H1 (cell line): Measurements from ENCODE around the gene PAPSS2. TPM values are rescaled to one million over a fixed set of nuclear protein-coding genes. Genes with fewer than 3 reads are reported as not detected.
A peak's percentile ranks its signal among the peaks of the same experiment; 100 is the strongest.

Source experiments
- CTCF ChIA-PET: fragments of 300-600 bp; sonication (Branson Sonifier 250); formaldehyde crosslinking; loops from one replicate; lab custom pipeline; 2021; ENCODE audit not compliant: partially characterized antibody; lab: Charles Lee
- POLR2A ChIA-PET: fragments of 300-600 bp; sonication (Branson Sonifier 250); formaldehyde crosslinking; loops from one replicate; lab custom pipeline; 2021; ENCODE audit warnings: inconsistent platforms; ENCODE audit not compliant: partially characterized antibody; lab: Charles Lee
- DNase-seq, 2 experiments: peaks; one replicate each; pipeline versions ENCODE4 v3.0.0 to v3.0.0-alpha.2; 2010 to 2022; ENCODE audit warnings: low spot score in 2 of 2, low read depth in 1 of 2, mixed read lengths in 1 of 2
- FAIRE-seq: peaks from 2 replicates; lab custom pipeline; 2011; peaks lifted over from hg19 to GRCh38; lab: Jason Lieb, UNC
- H2AFZ ChIP-seq: 2 replicates; pipeline ENCODE4 v1.8.1; 2012; ENCODE audit warnings: low read length, inconsistent platforms
- H2AK5ac ChIP-seq: 2 replicates; pipeline ENCODE4 v1.6.1; 2013; ENCODE audit warnings: low read depth, low read length
- H2BK120ac ChIP-seq: replicated peaks from 2 replicates; pipeline ENCODE3; 2013; ENCODE audit warnings: low read depth, low read length, inconsistent platforms
- H2BK12ac ChIP-seq: 2 replicates; pipeline ENCODE4 v1.6.1; 2013; ENCODE audit warnings: low read depth, low read length
- H2BK15ac ChIP-seq: 2 replicates; pipeline ENCODE4 v1.6.1; 2013; ENCODE audit warnings: low read length
- H2BK20ac ChIP-seq: 2 replicates; pipeline ENCODE4 v1.6.1; 2013; ENCODE audit warnings: low read length
- H2BK5ac ChIP-seq: 2 replicates; pipeline ENCODE4 v1.6.1; 2013; ENCODE audit warnings: low read depth, low read length
- H3K14ac ChIP-seq: 2 replicates; pipeline ENCODE4 v1.6.1; 2013; ENCODE audit warnings: inconsistent platforms; ENCODE audit not compliant: insufficient read length
- H3K18ac ChIP-seq: 2 replicates; pipeline ENCODE4 v1.6.1; 2013; ENCODE audit warnings: low read length; ENCODE audit errors: extremely low read depth
- H3K23ac ChIP-seq: 2 replicates; pipeline ENCODE4 v1.6.1; 2013; ENCODE audit warnings: inconsistent platforms; ENCODE audit not compliant: insufficient read length
- H3K23me2 ChIP-seq: 2 replicates; pipeline ENCODE4 v1.6.1; 2013; ENCODE audit warnings: low read depth, low read length
- H3K27ac ChIP-seq: 2 replicates; pipeline ENCODE4 v1.6.1; 2011; ENCODE audit warnings: low read depth, low read length, inconsistent platforms
- H3K27me3 ChIP-seq, 4 experiments: replicated peaks in 1 of 4; 1 replicate in 1 of 4; 2 replicates in 3 of 4; pipeline versions ENCODE4 v1.6.1 to v1.8.1; 2011 to 2013; ENCODE audit warnings: low read length in 3 of 4, mild to moderate bottlenecking in 3 of 4, inconsistent platforms in 2 of 4, mixed read lengths in 2 of 4, moderate library complexity in 1 of 4; ENCODE audit not compliant: control insufficient read depth in 3 of 4, insufficient read depth in 3 of 4; ENCODE audit errors: extremely low read depth in 1 of 4
- H3K36me3 ChIP-seq, 4 experiments: 2 replicates each; pipeline versions ENCODE4 v1.6.1 to v1.8.1; 2011 to 2013; ENCODE audit warnings: mild to moderate bottlenecking in 4 of 4, low read length in 3 of 4, moderate library complexity in 2 of 4, control low read depth in 1 of 4, inconsistent platforms in 1 of 4; ENCODE audit not compliant: insufficient read depth in 4 of 4, control insufficient read depth in 2 of 4
- H3K4ac ChIP-seq: replicated peaks from 2 replicates; pipeline ENCODE3; 2013; ENCODE audit warnings: low read length, low read depth, mixed read lengths, inconsistent platforms; ENCODE audit not compliant: insufficient read length
- H3K4me1 ChIP-seq, 4 experiments: replicated peaks in 1 of 4; 1 replicate in 1 of 4; 2 replicates in 3 of 4; pipeline versions ENCODE4 v1.6.1 to v1.8.1; 2011 to 2013; ENCODE audit warnings: low read length in 3 of 4, inconsistent platforms in 2 of 4, mixed read lengths in 1 of 4; ENCODE audit not compliant: insufficient read depth in 4 of 4, control insufficient read depth in 3 of 4
- H3K4me2 ChIP-seq, 2 experiments: 2 replicates each; pipeline versions ENCODE4 v1.6.1 to v1.8.1; 2011 to 2013; ENCODE audit warnings: low read depth in 2 of 2, low read length in 2 of 2, control low read depth in 1 of 2, inconsistent platforms in 1 of 2, mild to moderate bottlenecking in 1 of 2; ENCODE audit not compliant: insufficient read depth in 1 of 2
- H3K4me3 ChIP-seq, 4 experiments: fragments of 200-600, 300-600 bp in 1 of 4; sonication (generic), shearing (Covaris generic), sonication (Bioruptor Twin) in 1 of 4; 2 replicates each; pipeline versions ENCODE4 v1.5.1 to v1.8.1; 2011 to 2016; ENCODE audit warnings: low read length in 4 of 4, low read depth in 3 of 4, control low read depth in 2 of 4, inconsistent platforms in 2 of 4, mild to moderate bottlenecking in 2 of 4, mixed read lengths in 1 of 4, moderate library complexity in 1 of 4; ENCODE audit not compliant: insufficient read depth in 2 of 4; ENCODE audit errors: extremely low read depth in 1 of 4
- H3K56ac ChIP-seq: replicated peaks from 2 replicates; pipeline ENCODE3; 2013; ENCODE audit warnings: low read depth, mild to moderate bottlenecking, mixed read lengths, low read length, inconsistent platforms; ENCODE audit not compliant: insufficient read length
- H3K79me1 ChIP-seq: 2 replicates; pipeline ENCODE4 v1.6.1; 2013; ENCODE audit warnings: low read depth, low read length, control low read depth
- H3K79me2 ChIP-seq, 2 experiments: 2 replicates each; pipeline versions ENCODE4 v1.6.1 to v1.8.1; 2012 to 2013; ENCODE audit warnings: low read length in 2 of 2, mild to moderate bottlenecking in 2 of 2, inconsistent platforms in 1 of 2; ENCODE audit not compliant: insufficient read depth in 2 of 2, control insufficient read depth in 1 of 2
- H3K9ac ChIP-seq, 4 experiments: replicated peaks in 1 of 4; 1 replicate in 1 of 4; 2 replicates in 3 of 4; pipeline versions ENCODE4 v1.6.1 to v1.8.1; 2011 to 2013; ENCODE audit warnings: low read depth in 3 of 4, low read length in 3 of 4, control low read depth in 2 of 4, mild to moderate bottlenecking in 2 of 4, moderate library complexity in 2 of 4, inconsistent platforms in 1 of 4; ENCODE audit errors: extremely low read depth in 1 of 4
- H3K9me3 ChIP-seq, 2 experiments: 2 replicates each; pipeline versions ENCODE4 v1.6.1 to v1.8.1; 2012 to 2013; ENCODE audit warnings: mild to moderate bottlenecking in 2 of 2, moderate library complexity in 2 of 2, control low read depth in 1 of 2, inconsistent platforms in 1 of 2, low read depth in 1 of 2, low read length in 1 of 2, mixed read lengths in 1 of 2; ENCODE audit not compliant: insufficient read depth in 2 of 2
- H4K20me1 ChIP-seq, 2 experiments: replicated peaks in 1 of 2; 2 replicates each; pipeline versions ENCODE3 to v1.8.1; 2011 to 2013; ENCODE audit warnings: inconsistent platforms in 2 of 2, low read length in 2 of 2, mild to moderate bottlenecking in 1 of 2; ENCODE audit not compliant: insufficient read depth in 2 of 2, control insufficient read depth in 1 of 2
- H4K5ac ChIP-seq: 2 replicates; pipeline ENCODE4 v1.6.1; 2013; ENCODE audit warnings: low read length, low read depth, mixed read lengths, inconsistent platforms; ENCODE audit not compliant: insufficient read length
- H4K8ac ChIP-seq: 2 replicates; pipeline ENCODE4 v1.8.0; 2013; ENCODE audit warnings: mild to moderate bottlenecking, moderate library complexity, low read length, inconsistent platforms; ENCODE audit not compliant: insufficient read depth; ENCODE audit errors: extremely low read depth
- H4K91ac ChIP-seq: replicated peaks from 2 replicates; pipeline ENCODE3; 2013; ENCODE audit warnings: low read length, mixed read lengths, inconsistent platforms; ENCODE audit not compliant: insufficient read length
- BCL11A ChIP-seq, 2 experiments: IDR thresholded peaks; one replicate each; pipeline ENCODE4 v1.6.1; 2011; ENCODE audit warnings: low read depth in 2 of 2, low read length in 2 of 2, mild to moderate bottlenecking in 2 of 2
- CBX5 ChIP-seq: fragments of 300-800, 300-1000 bp; sonication (generic); IDR thresholded peaks from 2 replicates; pipeline ENCODE4 v1.7.1; 2016; ENCODE audit warnings: antibody characterized with exemption, low read length, low read depth
- CTCF ChIP-seq, 3 experiments: IDR thresholded peaks; 1 replicate in 2 of 3; 2 replicates in 1 of 3; pipeline versions ENCODE4 v1.5.1 to v1.6.1; 2011; ENCODE audit warnings: low read length in 3 of 3, mild to moderate bottlenecking in 3 of 3, inconsistent platforms in 2 of 3, low read depth in 1 of 3, moderate library complexity in 1 of 3; ENCODE audit not compliant: insufficient read depth in 1 of 3; ENCODE audit errors: control extremely low read depth in 1 of 3
- RAD21 ChIP-seq, 2 experiments: IDR thresholded peaks in 1 of 2; conservative IDR thresholded peaks in 1 of 2; 2 replicates each; pipeline ENCODE4 v1.6.1; 2011; ENCODE audit warnings: low read depth in 2 of 2, low read length in 2 of 2, improper control_type of control experiment in 1 of 2, inconsistent platforms in 1 of 2, mild to moderate bottlenecking in 1 of 2, moderate library complexity in 1 of 2
- TEAD4 ChIP-seq: IDR thresholded peaks from 2 replicates; pipeline ENCODE4 v1.6.1; 2012; ENCODE audit warnings: low read depth, low read length, inconsistent platforms, mixed read lengths
- YY1 ChIP-seq: IDR thresholded peaks from 2 replicates; pipeline ENCODE4 v1.6.1; 2011; ENCODE audit warnings: low read depth, mild to moderate bottlenecking, low read length
- ZNF274 ChIP-seq: IDR thresholded peaks from 2 replicates; pipeline ENCODE4 v1.7.0; 2012; ENCODE audit warnings: low read length, borderline replicate concordance; ENCODE audit errors: extremely low read depth
- WGBS, 2 experiments: shearing (Covaris generic) in 1 of 2; methylation state at CpG; one replicate each; pipeline versions ENCODE4 v1.1.6 to v1.1.7; 2013 to 2015; ENCODE audit warnings: low lambda C conversion rate in 2 of 2, mixed read lengths in 2 of 2, inconsistent platforms in 1 of 2, low coverage in 1 of 2, missing lambda C conversion rate in 1 of 2; ENCODE audit not compliant: insufficient replicate concordance in 2 of 2, insufficient coverage in 1 of 2, insufficient read length in 1 of 2; ENCODE audit errors: extremely low coverage in 1 of 2, missing lambda C conversion rate in 1 of 2; 5-methylcytosine and 5-hydroxymethylcytosine counted together
- polyA plus RNA-seq, 7 experiments: library from polyadenylated mRNA; depleted of rRNA in 3 of 7; stranded (reverse) in 5 of 7; unstranded in 2 of 7; fragments of >200 nt in 5 of 7; fragments of 200-250 nt in 2 of 7; gene quantifications; 1 replicate in 5 of 7; 2 replicates in 1 of 7; 4 replicates in 1 of 7; pipeline versions ENCODE4 v1.2.1 to v1.2.3, GENCODE V29; 2011 to 2013; ENCODE audit warnings: missing spikeins in 2 of 7, mixed read lengths in 2 of 7
- total RNA-seq: library from RNA; stranded (reverse); fragmentation: NEBNext Ultra II Directional; extraction: Animal tissue kit (Norgen Biotek cat#: 25700); gene quantifications from 2 replicates; pipeline ENCODE4 v1.2.1, GENCODE V29; 2021

The PAPSS2 gene
- total and polyA plus RNA-seq, 2 of the 8 experiments (the other 6 are each of a cell fraction or from before 2014, with no cell fraction given): 7.6 to 20.2 TPM

- WGBS, 2 experiments: 45% methylated on average over 4 of the region's 4 CpGs; no CpG with 5 or more reads in 1 of the 2 experiments
- H3K56ac ChIP-seq: no peak overlapping the region
- no peaks in the 10 kb centered on the region for H4K20me1 ChIP-seq
- ChIA-PET POLR2A (interaction anchor here (1.6 kb wide), 1 partner anchor 27 kb away, joined by 3 read pairs; no protein-coding TSS in a partner anchor), CTCF (interaction anchor here (1.0 to 1.8 kb wide), 9 partner anchors 12 to 115 kb away, joined by 3 to 8 read pairs (median 4); no protein-coding TSS in a partner anchor)
- H3K14ac ChIP-seq: no peak overlapping the region
- no peak overlapping the region for H2BK5ac ChIP-seq
- no peak overlapping the region for H3K9ac ChIP-seq
- H3K79me2 ChIP-seq: peaks cover 0 to 15% of the 10 kb centered on the region in 2 experiments; a peak in 2 of 4 replicates
- H2BK15ac ChIP-seq: no peak overlapping the region
- H3K27me3 ChIP-seq: no peaks in the 10 kb centered on the region
- H2AK5ac ChIP-seq: no peak overlapping the region
- no peak overlapping the region for H4K5ac ChIP-seq
- H3K23me2 ChIP-seq: peaks cover 7% of the 10 kb centered on the region
- TF ChIP-seq RAD21 (IDR thresholded peaks at IDR 0.05 in 1 of 2, conservative IDR thresholded peaks at IDR 0.05 in 1 of 2; ENCODE audit: low read depth in 2 of 2, low read length in 2 of 2) (peak; percentile 82), CTCF (IDR thresholded peaks at IDR 0.05; ENCODE audit: control extremely low read depth in 1 of 3, insufficient read depth in 1 of 3, low read depth in 1 of 3, low read length in 3 of 3) (peak in 2 of 3 experiments; percentile 62 to 71; a peak in 3 of 4 replicates), BCL11A (IDR thresholded peaks at IDR 0.05; ENCODE audit: low read depth in 2 of 2, low read length in 2 of 2) (no peak), YY1 (no peak), TEAD4 (peak; percentile 97), ZNF274 (no peak), CBX5 (no peak)
- H3K23ac ChIP-seq: no peak overlapping the region
- H3K9me3 ChIP-seq: no peaks in the 10 kb centered on the region
- no peak overlapping the region for H3K18ac ChIP-seq
- peaks cover 4 to 23% (median 17%) of the 10 kb centered on the region in 4 experiments; a peak in 5 of 7 replicates for H3K4me1 ChIP-seq
- H2BK20ac ChIP-seq: no peak overlapping the region
- no peak overlapping the region for H4K91ac ChIP-seq
- H3K27ac ChIP-seq: no peak overlapping the region
- H2AFZ ChIP-seq: no peak overlapping the region
- no peak overlapping the region for H2BK120ac ChIP-seq
- H4K8ac ChIP-seq: no peak overlapping the region
- H3K79me1 ChIP-seq: no peaks in the 10 kb centered on the region
- H3K36me3 ChIP-seq: no peaks in the 10 kb centered on the region
- FAIRE-seq: peak; percentile 73
- DNase-seq: no peak
- no peak overlapping the region; the same call in 1 of the 2 replicates for H2BK12ac ChIP-seq
- H3K4me3 ChIP-seq: no peak overlapping the region
- no peak overlapping the region for H3K4ac ChIP-seq
- no peak overlapping the region for H3K4me2 ChIP-seq
Measured at GRCh38 chr10:87656431-87657072, 3.1 kb upstream of the PAPSS2 start.
